Panc1 (cell line): ENCODE results near the gene DDAH1. TPM values are rescaled to one million over a fixed set of nuclear protein-coding genes. Genes with fewer than 3 reads are reported as not detected.
A peak's percentile ranks its signal among the peaks of the same experiment; 100 is the strongest.

Experiments
- ATAC-seq: fragments of 200-7000 bp; cut with Tn5 transposase; 2 replicates; pipeline ENCODE4 v1.9.1; 2020; ENCODE audit warnings: mild to moderate bottlenecking, moderate library complexity
- BruUV-seq: library from RNA; stranded (reverse); fragments of 400-500 nt; replicated peaks from 2 replicates; lab custom pipeline; 2021; lab: Mats Ljungman, UMichigan
- CTCF ChIA-PET: fragments of 300-600 bp; sonication (Branson Sonifier 250); formaldehyde crosslinking; loops from one replicate; lab custom pipeline; 2022; ENCODE audit warnings: antibody characterized with exemption; lab: Charles Lee
- POLR2A ChIA-PET: fragments of 300-600 bp; sonication (Branson Sonifier 250); formaldehyde crosslinking; loops from one replicate; lab custom pipeline; 2022; ENCODE audit warnings: antibody characterized with exemption; lab: Charles Lee
- DNase-seq: peaks from one replicate; pipeline ENCODE4 v3.0.0-alpha.2; 2010; ENCODE audit warnings: low read depth, low spot score
- H3K27ac ChIP-seq: 2 replicates; pipeline ENCODE4 v1.5.1; 2011; ENCODE audit warnings: mild to moderate bottlenecking, low read length, inconsistent platforms
- H3K27me3 ChIP-seq: fragments of 200-500 bp; sonication (Bioruptor generic); 2 replicates; pipeline ENCODE4 v1.6.0; 2014; ENCODE audit warnings: low read length, inconsistent platforms; ENCODE audit not compliant: control insufficient read depth, insufficient read depth
- H3K36me3 ChIP-seq: fragments of 200-500 bp; sonication (Bioruptor generic); 2 replicates; pipeline ENCODE4 v1.5.1; 2014; ENCODE audit warnings: inconsistent platforms, mild to moderate bottlenecking, low read length, moderate library complexity; ENCODE audit not compliant: control insufficient read depth, insufficient read depth
- H3K4me1 ChIP-seq: 2 replicates; pipeline ENCODE4 v1.5.1; 2011; ENCODE audit warnings: inconsistent platforms, mild to moderate bottlenecking, low read length, moderate library complexity; ENCODE audit not compliant: control insufficient read depth, insufficient read depth
- H3K4me3 ChIP-seq, 2 experiments: 2 replicates each; pipeline ENCODE4 v1.5.1; 2011 to 2012; ENCODE audit warnings: low read depth in 2 of 2, low read length in 2 of 2, mild to moderate bottlenecking in 2 of 2, inconsistent platforms in 1 of 2, moderate library complexity in 1 of 2
- H3K9me3 ChIP-seq: fragments of 200-500 bp; sonication (Bioruptor generic); 2 replicates; pipeline ENCODE4 v1.5.1; 2014; ENCODE audit warnings: low read depth, mild to moderate bottlenecking, inconsistent platforms, low read length, moderate library complexity; ENCODE audit not compliant: control insufficient read depth, insufficient read depth
- POLR2AphosphoS5 ChIP-seq: IDR thresholded peaks from 2 replicates; pipeline ENCODE4 v1.6.1; 2012; ENCODE audit warnings: mild to moderate bottlenecking, low read depth, low read length, moderate library complexity
- SIN3A ChIP-seq: IDR thresholded peaks from 2 replicates; pipeline ENCODE4 v1.6.1; 2012; ENCODE audit warnings: low read depth, mild to moderate bottlenecking, low read length, moderate library complexity, borderline replicate concordance; ENCODE audit not compliant: insufficient read depth
- TCF7L2 ChIP-seq: IDR thresholded peaks from 2 replicates; pipeline ENCODE4 v1.6.1; 2011; ENCODE audit warnings: mild to moderate bottlenecking, low read depth, low read length, inconsistent platforms
- in situ Hi-C: cut with HindIII; loops from 2 replicates; pipeline ENCODE4 v1.10.0; 2016; ENCODE audit warnings: low sequenced_read_pairs, low pct_unique_long_range_greater_than_20kb
- intact Hi-C: fragments of 100-400 bp; cut with micrococcal nuclease; formaldehyde crosslinking; loops from one replicate; pipeline ENCODE4 v1.10.0; 2022; ENCODE audit not compliant: unreplicated experiment
- total RNA-seq: library from RNA; stranded (reverse); gene quantifications from one replicate; pipeline ENCODE4 v1.2.1, GENCODE V29; 2021; ENCODE audit not compliant: unreplicated experiment
- TF ChIP-seq, protein P1 (sequence below), 2 experiments: IDR thresholded peaks; 2 replicates each; pipeline ENCODE4 v1.6.1; 2011 to 2012; ENCODE audit warnings: low read depth in 2 of 2, control low read depth in 1 of 2, low read length in 1 of 2, mild to moderate bottlenecking in 1 of 2, moderate library complexity in 1 of 2; ENCODE audit not compliant: insufficient read depth in 1 of 2
- TF ChIP-seq, protein P2 (sequence below): fragments of 450-650 bp; IDR thresholded peaks from 2 replicates; pipeline ENCODE4 v1.5.1; 2017; ENCODE audit warnings: mild to moderate bottlenecking

Gene DDAH1
- total RNA-seq, 1 experiment from 2014 or later, result 85.4 TPM

DNA sequence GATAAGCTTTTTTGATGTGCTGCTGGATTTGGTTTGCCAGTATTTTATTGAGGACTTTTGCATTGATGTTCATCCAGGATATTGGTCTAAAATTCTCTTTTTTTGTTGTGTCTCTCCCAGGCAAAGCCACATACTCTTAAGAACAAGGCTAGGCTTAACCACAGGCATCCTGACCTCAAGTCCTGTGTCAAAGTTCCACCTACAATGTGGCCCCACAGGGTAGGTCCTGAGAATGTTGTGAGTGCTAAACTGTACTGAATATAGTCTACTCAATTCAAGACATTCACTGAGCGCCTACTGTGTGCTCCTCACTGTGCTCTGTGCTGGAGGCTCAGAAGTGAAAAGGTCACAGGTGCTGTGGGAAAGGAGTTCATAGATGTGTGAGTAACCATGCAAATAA, 20.6 kb downstream of the DDAH1 start:
- in situ Hi-C loops, result no loop called here
- DNase-seq, result no peak
- BruUV-seq, result no TSS peak
- no peak for TF ChIP-seq SIN3A
- TF ChIP-seq, protein P1, sequence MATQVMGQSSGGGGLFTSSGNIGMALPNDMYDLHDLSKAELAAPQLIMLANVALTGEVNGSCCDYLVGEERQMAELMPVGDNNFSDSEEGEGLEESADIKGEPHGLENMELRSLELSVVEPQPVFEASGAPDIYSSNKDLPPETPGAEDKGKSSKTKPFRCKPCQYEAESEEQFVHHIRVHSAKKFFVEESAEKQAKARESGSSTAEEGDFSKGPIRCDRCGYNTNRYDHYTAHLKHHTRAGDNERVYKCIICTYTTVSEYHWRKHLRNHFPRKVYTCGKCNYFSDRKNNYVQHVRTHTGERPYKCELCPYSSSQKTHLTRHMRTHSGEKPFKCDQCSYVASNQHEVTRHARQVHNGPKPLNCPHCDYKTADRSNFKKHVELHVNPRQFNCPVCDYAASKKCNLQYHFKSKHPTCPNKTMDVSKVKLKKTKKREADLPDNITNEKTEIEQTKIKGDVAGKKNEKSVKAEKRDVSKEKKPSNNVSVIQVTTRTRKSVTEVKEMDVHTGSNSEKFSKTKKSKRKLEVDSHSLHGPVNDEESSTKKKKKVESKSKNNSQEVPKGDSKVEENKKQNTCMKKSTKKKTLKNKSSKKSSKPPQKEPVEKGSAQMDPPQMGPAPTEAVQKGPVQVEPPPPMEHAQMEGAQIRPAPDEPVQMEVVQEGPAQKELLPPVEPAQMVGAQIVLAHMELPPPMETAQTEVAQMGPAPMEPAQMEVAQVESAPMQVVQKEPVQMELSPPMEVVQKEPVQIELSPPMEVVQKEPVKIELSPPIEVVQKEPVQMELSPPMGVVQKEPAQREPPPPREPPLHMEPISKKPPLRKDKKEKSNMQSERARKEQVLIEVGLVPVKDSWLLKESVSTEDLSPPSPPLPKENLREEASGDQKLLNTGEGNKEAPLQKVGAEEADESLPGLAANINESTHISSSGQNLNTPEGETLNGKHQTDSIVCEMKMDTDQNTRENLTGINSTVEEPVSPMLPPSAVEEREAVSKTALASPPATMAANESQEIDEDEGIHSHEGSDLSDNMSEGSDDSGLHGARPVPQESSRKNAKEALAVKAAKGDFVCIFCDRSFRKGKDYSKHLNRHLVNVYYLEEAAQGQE (IDR thresholded peaks at IDR 0.05; ENCODE audit: insufficient read depth in 1 of 2, low read depth in 2 of 2, low read length in 1 of 2), result no peak
- TF ChIP-seq POLR2AphosphoS5, result no peak
- no peak for TF ChIP-seq TCF7L2
- TF ChIP-seq, protein P2, sequence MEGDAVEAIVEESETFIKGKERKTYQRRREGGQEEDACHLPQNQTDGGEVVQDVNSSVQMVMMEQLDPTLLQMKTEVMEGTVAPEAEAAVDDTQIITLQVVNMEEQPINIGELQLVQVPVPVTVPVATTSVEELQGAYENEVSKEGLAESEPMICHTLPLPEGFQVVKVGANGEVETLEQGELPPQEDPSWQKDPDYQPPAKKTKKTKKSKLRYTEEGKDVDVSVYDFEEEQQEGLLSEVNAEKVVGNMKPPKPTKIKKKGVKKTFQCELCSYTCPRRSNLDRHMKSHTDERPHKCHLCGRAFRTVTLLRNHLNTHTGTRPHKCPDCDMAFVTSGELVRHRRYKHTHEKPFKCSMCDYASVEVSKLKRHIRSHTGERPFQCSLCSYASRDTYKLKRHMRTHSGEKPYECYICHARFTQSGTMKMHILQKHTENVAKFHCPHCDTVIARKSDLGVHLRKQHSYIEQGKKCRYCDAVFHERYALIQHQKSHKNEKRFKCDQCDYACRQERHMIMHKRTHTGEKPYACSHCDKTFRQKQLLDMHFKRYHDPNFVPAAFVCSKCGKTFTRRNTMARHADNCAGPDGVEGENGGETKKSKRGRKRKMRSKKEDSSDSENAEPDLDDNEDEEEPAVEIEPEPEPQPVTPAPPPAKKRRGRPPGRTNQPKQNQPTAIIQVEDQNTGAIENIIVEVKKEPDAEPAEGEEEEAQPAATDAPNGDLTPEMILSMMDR, result no peak
- Histone ChIP-seq H3K36me3 (no peaks in the 10 kb centered on the region), H3K27ac (no peak overlapping the region), H3K4me3 (no peak overlapping the region), H3K4me1 (peaks cover 14% of the 10 kb centered on the region), H3K9me3 (no peaks in the 10 kb centered on the region), H3K27me3 (no peaks in the 10 kb centered on the region)
- CTCF ChIA-PET, result no interaction called here
- intact Hi-C loops, result no loop called here
- POLR2A ChIA-PET, result no interaction called here
- ATAC-seq, result no peak

DNA sequence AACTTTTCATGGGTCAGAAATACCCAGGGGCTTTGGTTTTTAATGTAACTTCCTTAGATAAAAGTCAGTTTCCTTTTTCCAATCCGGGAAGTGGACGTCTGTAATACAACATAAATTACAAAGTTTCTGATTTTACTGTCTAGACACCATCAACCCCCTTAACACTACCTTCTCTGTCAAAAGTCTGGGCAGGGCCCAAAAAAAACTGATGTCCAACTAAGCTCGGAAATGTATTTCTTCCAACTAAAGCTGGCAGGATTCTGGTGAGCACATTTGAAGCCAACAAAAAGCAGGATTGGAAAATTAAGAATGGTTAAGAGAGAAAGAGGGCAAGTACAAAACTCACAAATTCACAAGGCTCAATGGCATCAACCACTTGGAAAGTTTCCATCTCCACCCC, 24.3 kb downstream of the DDAH1 start:
- no peak for DNase-seq
- H3K4me1 ChIP-seq, result peaks cover 17% of the 10 kb centered on the region
- no peaks in the 10 kb centered on the region for H3K9me3 ChIP-seq
- in situ Hi-C loops (no loop called here), intact Hi-C loops (no loop called here)
- POLR2A ChIA-PET, result interaction anchor here (0.6 kb wide), 1 partner anchor 935 kb away, joined by 8 read pairs; the partner anchor contains the start of gene SPATA1
- H3K27ac ChIP-seq, result peak overlapping the region; percentile 19
- BruUV-seq, result no TSS peak
- no peaks in the 10 kb centered on the region for H3K27me3 ChIP-seq
- CTCF ChIA-PET, result interaction anchor here (0.5 to 0.7 kb wide), 2 partner anchors 64 to 156 kb away, joined by 3 to 5 read pairs; no protein-coding TSS in a partner anchor
- no peak; the same call in 1 of the 2 replicates for ATAC-seq
- no peak overlapping the region for H3K4me3 ChIP-seq
- H3K36me3 ChIP-seq, result no peaks in the 10 kb centered on the region
- TF ChIP-seq, protein P2, result no peak
- TF ChIP-seq SIN3A (no peak), TCF7L2 (no peak), POLR2AphosphoS5 (no peak)
- TF ChIP-seq, protein P1 (IDR thresholded peaks at IDR 0.05; ENCODE audit: insufficient read depth in 1 of 2, low read depth in 2 of 2, low read length in 1 of 2), result no peak
